HG03280 (cell line): ENCODE data around the gene SNTN.

Experiments used
- ATAC-seq: cut with Tn5 transposase; IDR thresholded peaks from one replicate; pipeline ENCODE4 v1.9.1; 2021; ENCODE audit warnings: mild to moderate bottlenecking, moderate library complexity; ENCODE audit not compliant: unreplicated experiment

The SNTN gene

GRCh38 chr3:63673111-63673510 is 20.6 kb downstream of the SNTN start:
- ATAC-seq: no peak

DNA sequence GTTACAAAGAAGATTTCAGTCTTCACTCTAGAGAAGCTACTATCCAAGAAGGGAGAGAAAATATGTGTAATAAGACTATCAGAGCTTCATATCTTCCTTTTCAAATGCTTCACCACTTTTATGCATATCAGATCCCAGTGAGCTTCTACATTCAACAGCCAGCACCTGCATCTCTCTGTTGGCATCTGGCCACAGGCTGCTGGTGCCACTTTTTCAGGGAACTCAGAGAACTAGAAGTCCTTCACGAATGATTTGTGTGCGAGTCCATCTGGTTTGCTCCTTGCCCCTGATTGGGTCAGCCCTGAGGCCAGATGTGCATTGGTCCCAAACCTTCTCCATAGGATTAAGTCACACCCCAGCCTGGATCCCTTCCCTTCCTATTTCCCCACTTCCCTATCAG is 22.1 kb downstream of the SNTN start:
- ATAC-seq: no peak

- ATAC-seq: no peak
Measured at GRCh38 chr3:63679186-63679585, 26.7 kb downstream of the SNTN start.

GRCh38 chr3:63684081-63684480 is 31.6 kb downstream of the SNTN start:
- ATAC-seq: no peak

- ATAC-seq: no peak
Measured at GRCh38 chr3:63685340-63685739, 32.9 kb downstream of the SNTN start.

GRCh38 chr3:63687278-63688225 is 35.1 kb downstream of the SNTN start:
- ATAC-seq: no peak

- ATAC-seq: no peak
Measured at GRCh38 chr3:63689285-63689684, 36.8 kb downstream of the SNTN start.

DNA sequence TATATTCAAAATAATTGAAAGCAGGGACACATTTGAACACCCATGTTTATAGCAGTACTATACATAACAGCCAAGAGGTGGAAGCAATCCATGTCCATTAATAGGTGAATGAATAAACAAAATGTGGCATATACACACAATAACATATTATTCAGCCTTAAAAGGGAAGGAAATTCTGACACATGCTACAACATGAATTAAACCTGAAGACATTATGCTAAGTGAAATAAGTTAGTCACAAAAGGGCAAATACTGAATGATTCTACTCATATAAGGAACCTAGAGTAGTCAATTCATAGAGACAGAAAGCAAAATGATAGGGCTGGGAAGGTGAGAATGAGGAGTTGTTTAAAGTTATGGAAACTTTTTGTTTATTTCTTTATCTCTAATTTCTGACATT is 40.9 kb downstream of the SNTN start:
- ATAC-seq: no peak

- ATAC-seq: no peak
Measured at GRCh38 chr3:63705092-63705645, 52.7 kb downstream of the SNTN start.

DNA sequence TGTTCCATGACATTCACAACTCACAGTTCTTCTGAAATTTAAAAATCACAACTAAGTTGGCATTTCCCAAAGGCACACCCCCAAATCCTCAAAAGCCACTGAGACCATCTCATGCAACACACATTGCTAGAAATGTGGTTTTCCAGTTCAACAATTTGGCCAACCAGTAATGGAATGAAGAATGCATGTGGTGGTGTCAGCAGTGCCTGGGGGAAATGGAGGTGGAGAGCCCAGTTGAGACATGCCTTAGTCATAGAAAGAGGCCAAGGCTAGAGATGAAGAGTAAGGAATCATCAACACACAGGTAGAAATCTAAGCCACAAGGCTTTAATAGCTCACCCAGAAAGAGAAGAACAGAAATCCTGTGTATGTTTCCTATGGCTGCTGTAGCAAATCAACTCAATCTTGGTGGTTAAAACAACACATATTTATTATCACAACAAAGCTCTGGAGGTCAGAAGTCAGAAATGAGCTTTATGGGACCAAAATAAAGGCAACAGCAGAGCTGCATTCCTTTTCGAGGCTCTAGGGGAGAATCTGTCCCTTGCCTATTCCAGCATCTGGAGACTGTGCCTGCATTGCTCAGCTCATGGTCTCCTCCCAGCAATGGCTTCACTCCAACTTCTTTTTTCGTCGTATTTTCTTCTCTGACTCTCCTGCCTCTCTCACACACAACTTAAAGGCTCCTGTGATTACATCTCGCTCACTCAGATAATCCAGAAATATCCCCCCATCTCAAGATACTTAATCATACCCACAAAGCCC is 54.0 kb downstream of the SNTN start:
- ATAC-seq: no peak

GRCh38 chr3:63707731-63708130 is 55.3 kb downstream of the SNTN start:
- ATAC-seq: no peak

DNA sequence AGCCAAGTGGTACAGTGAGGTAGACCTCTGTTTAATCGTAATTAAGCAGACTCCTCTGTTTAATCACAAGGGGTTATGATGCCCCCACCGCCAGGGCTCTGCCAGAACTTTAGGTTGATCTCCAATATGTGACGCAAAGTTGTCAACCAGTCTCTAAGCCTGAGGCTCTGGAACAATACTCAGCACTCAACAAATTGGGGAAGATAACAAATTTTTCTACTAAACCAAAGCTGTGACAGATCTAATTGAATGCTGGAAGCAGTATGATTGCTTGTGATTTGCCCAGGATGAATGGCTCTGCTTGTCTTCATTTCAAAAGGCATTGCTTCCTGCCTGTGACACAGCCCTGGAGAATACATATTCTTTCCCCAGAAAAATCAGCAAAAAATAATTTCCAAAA is 57.1 kb downstream of the SNTN start:
- ATAC-seq: no peak
